ENCODE data around the gene DDB1.

The DDB1 gene

GRCh38 chr11:61334434-61335354 lies 1.8 kb upstream of the DDB1 start:
- DNase-seq: no peak

DNA sequence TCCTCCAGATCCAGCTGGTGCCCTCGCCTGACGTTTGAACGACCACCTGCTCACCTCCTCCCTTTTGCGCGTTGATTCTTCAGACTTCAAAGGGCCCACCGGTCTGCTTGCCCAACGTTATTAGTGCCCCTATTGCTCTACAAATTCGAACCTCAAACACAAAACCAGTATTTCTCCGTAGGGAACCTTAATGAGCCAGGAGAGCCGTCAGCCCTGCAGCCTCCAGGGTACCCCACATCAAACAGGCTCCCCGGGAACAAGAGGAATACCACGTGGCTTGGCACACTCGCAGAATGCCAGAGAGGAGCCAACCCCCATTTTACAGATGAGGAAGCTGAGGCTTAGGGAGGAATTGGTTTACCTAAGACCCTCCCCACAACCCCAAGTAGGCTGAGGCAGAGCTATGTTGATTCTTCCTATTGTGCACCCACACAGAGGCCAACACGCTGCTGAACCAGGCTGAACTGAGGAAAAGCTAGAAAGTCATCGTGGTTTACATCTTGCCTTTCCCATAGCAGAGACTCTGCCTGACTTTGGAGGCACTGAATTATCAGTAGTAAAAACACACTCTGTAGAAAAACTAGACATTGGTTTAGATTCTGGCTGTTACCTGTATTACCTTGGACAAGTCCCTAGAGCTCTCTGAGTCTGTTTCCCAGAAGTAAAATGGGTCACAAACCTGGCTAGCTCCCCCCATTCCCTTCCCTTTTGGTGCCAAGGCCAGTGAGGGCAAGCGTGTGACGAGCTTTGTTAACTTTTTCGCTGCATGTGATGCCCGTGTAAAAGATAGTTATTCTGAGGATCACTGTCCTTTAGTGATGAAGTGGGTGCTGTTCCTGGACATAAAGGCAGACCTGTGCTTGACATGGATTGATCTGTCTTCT lies 887 bp upstream of the DDB1 start:
- no peak for DNase-seq

- DNase-seq: no peak
These were observed 566 bp downstream of the DDB1 start for GRCh38 chr11:61332281-61332796.

- no peak for DNase-seq
These were observed 1.3 kb downstream of the DDB1 start for GRCh38 chr11:61331651-61332050.

DNA sequence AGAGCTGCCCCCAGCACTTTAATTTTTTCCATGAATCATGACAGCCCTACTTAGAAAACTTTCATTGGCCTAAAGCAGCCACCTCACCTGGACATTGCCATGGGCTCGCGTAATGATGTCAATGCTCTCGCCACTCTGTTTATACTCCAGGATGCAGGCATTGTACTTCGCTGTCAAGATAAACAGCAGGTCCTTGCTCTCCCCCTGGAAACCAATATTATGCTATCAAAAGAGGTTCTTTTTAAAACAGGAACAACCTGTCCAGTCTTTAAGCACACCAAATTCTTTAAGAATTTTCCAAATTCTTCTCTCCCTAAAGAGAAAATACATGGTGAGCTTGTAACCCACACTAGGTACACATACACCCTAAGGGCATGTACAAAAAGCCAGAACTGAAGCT lies 3.0 kb downstream of the DDB1 start:
- no peak for DNase-seq

DNA sequence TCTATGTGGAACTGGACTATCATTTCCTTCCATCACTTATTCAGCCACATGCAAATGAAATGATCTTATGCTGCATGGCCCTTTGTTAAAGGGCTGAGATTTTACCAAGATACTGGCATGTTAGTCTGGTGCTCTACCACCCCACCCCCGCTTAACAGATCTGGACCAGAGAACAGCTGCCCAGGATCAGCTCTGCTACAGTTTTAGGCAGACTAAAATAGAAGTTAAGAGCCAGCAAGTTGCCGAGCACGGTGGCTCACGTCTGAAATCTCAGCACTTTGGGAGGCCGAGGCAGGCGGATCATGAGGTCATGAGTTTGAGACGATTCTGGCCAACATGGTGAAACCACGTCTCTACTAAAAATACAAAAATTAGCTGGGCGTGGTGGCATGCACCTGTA lies 4.6 kb downstream of the DDB1 start:
- DNase-seq: no peak

GRCh38 chr11:61327669-61328071 lies 5.2 kb downstream of the DDB1 start:
- no peak for DNase-seq

DNA sequence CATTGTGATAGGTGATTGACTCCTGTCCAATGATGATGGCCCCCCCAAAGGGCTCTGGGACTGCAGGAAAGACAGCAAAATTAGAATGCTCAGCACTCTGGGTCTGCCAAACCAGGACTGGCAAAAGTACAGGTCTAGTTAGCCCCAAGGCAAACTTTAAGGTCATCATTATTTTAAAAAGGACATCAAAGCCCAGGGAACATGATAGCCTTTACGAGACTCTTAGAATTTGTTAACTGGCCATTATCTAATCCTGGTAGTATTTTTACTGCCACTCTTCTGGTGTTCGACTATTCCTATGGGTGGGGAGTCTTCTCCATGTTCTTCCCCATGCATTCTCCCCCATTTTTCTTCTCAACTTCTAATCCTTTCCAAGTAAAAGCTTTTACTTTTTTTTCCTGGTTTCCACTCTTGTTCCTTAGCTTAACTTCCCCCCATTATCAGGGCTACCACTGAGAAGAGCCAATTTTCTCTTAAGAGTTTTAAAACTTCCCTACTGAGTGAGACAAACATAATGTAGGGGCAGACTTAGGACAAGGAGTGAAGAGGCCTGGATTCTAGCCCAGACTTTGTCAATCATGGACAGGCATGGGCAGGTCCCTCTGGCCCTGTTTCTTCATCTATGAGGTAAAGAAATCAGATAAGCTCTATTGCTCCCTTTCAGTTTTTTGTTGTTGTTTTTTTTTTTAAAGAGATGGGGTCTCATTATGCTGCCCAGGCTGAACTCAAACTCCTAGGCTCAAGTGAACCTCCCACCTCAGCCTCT lies 7.1 kb downstream of the DDB1 start:
- no peak for DNase-seq

GRCh38 chr11:61315260-61315659 lies 17.6 kb downstream of the DDB1 start:
- no peak for DNase-seq

DNA sequence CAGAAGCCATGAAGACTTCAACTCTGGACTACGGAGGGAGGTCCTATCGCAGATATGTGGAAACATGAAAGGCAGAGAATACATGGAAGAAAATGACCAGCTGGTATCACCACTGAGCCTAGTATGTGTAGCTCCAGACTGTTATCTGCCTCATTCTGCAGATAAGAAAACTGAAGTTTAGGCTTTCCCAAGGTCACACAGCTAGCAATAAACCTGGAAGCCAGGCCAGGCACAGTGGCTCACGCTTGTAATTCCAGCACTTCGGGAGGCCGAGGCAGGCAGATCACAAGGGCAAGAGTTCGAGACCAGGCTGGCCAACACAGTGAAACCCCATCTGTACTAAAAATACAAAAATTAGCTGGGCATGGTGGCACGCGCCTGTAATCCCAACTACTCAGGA lies 22.2 kb downstream of the DDB1 start:
- DNase-seq: no peak

DNA sequence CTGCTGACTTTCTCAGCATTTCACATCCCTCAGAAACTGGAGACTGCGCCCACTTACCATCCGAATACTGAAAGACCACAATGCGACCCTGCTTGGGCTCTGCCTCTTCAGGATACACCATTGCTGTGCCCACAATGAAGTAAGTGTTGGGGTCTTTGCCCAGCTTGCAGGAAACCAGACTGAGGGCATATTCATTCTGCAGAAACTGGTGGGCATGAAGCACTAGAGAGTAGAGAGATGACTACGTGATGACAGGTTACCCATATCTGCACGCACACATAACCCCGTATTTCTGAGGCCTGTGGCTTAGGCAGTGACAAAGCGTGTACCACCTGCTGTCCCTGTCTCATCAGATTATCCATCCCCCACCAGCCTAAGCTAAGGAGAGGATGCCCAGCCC lies 23.2 kb downstream of the DDB1 start:
- DNase-seq: no peak

DNA sequence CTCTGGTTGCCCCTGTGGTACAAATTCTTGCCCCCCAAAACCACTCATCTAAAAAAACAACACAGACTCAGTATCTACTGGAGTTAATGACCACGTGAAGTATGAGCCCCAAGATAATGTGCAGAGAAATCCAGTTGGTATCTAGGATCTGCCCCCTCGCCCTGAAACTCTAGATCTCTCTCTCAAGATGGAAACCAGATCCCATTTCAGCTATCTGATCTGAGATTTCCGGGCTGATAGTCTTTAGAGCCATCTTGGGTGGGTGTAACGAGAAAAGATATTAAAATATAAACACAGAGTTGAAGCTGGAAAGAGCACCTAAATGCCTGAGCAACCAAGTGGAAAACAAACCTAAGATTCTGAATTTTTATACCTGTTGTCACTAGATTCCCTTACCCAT lies 23.8 kb downstream of the DDB1 start:
- DNase-seq: no peak

- DNase-seq: no peak
These were observed 25.6 kb downstream of the DDB1 start for GRCh38 chr11:61307354-61307753.

GRCh38 chr11:61306221-61306620 lies 26.7 kb downstream of the DDB1 start:
- DNase-seq: no peak

DNA sequence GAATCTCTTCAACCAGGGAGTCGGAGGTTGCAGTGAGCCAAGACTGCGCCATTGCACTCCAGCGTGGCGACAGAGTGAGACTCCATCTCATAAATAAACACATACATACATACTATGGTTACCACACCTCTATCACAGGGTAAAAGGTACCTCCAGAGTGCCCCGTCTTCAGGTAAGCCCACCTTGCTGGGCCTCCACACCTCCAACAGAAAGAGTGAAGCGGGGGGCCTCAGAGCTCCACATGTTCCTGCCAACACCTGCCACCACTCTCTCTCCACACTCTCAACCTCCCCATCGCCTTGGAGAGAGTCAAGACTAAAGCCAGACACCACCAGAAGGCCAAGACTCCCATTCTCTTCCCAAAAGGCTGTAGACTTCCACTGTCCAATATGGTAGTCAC lies 27.5 kb downstream of the DDB1 start:
- no peak for DNase-seq

GRCh38 chr11:61303725-61304124 lies 29.2 kb downstream of the DDB1 start:
- DNase-seq: no peak

DNA sequence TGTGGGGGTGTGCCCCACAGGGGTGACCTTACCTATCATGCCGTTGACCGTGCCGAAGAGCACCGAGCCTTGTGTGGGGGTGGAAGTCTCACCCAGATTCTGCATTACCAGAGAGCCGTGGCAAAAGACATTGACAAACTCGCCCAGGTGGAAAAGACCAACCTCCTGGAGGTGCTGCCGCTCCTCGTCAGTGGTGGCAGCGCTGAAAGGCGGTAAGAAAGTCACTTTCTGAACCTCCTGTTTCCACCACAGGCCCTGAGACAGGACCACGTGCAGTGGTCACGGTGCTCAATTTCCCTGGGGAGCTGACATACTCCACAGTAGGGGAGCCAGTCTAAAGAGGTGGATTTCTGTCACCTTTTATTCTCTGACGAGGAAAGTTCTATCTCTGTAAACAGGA lies 30.4 kb downstream of the DDB1 start:
- no peak for DNase-seq

DNA sequence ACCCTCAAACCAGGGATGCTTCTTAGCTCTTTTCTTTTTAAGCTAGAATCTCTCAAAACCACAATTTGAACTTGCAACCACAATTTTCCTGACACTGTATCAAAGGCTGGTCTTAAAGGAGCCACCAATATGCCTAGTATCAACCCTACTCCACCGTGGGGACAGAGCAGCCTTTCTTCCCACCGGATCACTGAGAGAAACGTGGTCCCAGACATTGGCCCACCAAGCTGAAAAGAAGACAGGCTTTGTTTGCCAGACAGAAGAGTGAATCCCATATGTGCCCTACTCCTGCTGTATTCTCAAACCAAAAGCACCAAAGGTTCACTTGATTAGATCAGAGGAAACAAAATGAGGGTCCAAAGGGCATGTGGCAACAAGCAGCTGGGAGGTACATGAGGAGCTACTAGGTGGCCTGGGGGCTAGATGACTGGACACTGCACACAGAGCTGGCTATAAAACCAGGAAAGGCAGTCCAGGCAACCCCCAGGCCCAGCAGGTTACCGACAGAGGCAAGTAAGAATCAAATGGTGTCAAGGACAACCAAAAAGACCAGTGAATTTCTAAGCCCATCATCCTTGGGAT lies 34.2 kb downstream of the DDB1 start:
- DNase-seq: no peak

- DNase-seq: no peak
These were observed 35.2 kb downstream of the DDB1 start for GRCh38 chr11:61297746-61298145.

DNA sequence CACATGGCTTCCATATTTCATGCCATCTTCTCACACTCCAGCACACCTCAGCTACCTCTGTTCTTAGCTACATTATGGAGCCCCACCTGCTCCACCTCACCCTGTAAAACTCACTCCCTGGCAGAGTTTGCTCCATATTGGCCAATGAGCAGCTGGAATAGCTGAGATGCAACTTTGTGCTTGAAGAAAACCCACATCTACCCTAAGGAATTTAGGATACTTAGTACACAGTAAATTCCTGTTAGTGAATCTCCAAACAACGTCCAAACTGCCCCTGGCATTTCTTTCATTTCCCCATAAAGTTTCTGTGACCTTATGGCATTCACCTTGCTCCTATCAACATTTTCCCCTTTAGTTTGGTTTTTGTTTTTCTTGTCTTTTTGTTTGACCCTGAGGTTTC lies 35.6 kb downstream of the DDB1 start:
- DNase-seq: no peak

GRCh38 chr11:61295596-61295926 lies 37.3 kb downstream of the DDB1 start:
- no peak for DNase-seq

- DNase-seq: no peak
These were observed 37.9 kb downstream of the DDB1 start, which contains the start of gene VWCE for GRCh38 chr11:61294717-61295595. VWCE (minus strand) TSS chr11:61295316; CDS start chr11:61295037, 279 bp downstream.
